Measurements from ENCODE around the gene KCNQ1OT1. TPM values are rescaled to one million over a fixed set of nuclear protein-coding genes. Genes with fewer than 3 reads are reported as not detected.

Gene KCNQ1OT1
- total and polyA plus RNA-seq, 2 donors: 0.09 to 0.42 TPM

- Histone ChIP-seq H3K27me3 (ENCODE audit: control insufficient read depth in 2 of 2, insufficient read depth in 1 of 2, low read length in 1 of 2) (no peaks in the 10 kb centered on the region), H3K9me3 (ENCODE audit: control insufficient read depth in 2 of 2, insufficient read depth in 1 of 2, low read length in 1 of 2) (peaks cover 0 to 20% of the 10 kb centered on the region in 2 donors), H3K4me1 (ENCODE audit: control insufficient read depth in 2 of 2, insufficient read depth in 2 of 2, low read length in 2 of 2) (peaks cover 0 to 3% of the 10 kb centered on the region in 2 donors), H3K4me3 (ENCODE audit: low read length in 2 of 2) (no peak overlapping the region), H3K36me3 (ENCODE audit: control insufficient read depth in 2 of 2, insufficient read depth in 2 of 2, low read length in 1 of 2) (no peaks in the 10 kb centered on the region), H3K27ac (ENCODE audit: low read depth in 1 of 2, low read length in 1 of 2) (no peak overlapping the region)
- no peak for DNase-seq (ENCODE audit: low read depth in 6 of 9, low spot score in 9 of 9)
These were observed 35.9 kb downstream of the KCNQ1OT1 start for GRCh38 chr11:2663915-2664314.

- Histone ChIP-seq H3K9me3 (ENCODE audit: control insufficient read depth in 2 of 2, insufficient read depth in 1 of 2, low read length in 1 of 2) (peaks cover 0 to 20% of the 10 kb centered on the region in 2 donors), H3K4me3 (ENCODE audit: low read length in 2 of 2) (no peak overlapping the region), H3K4me1 (ENCODE audit: control insufficient read depth in 2 of 2, insufficient read depth in 2 of 2, low read length in 2 of 2) (peaks cover 0 to 3% of the 10 kb centered on the region in 2 donors), H3K27ac (ENCODE audit: low read depth in 1 of 2, low read length in 1 of 2) (no peak overlapping the region), H3K36me3 (ENCODE audit: control insufficient read depth in 2 of 2, insufficient read depth in 2 of 2, low read length in 1 of 2) (no peaks in the 10 kb centered on the region), H3K27me3 (ENCODE audit: control insufficient read depth in 2 of 2, insufficient read depth in 1 of 2, low read length in 1 of 2) (no peaks in the 10 kb centered on the region)
- 99% methylated on average over 2 of the region's 2 CpGs for WGBS
- DNase-seq (ENCODE audit: low read depth in 6 of 9, low spot score in 9 of 9): no peak
These were observed 36.3 kb downstream of the KCNQ1OT1 start for GRCh38 chr11:2663506-2663905.

- Histone ChIP-seq H3K27me3 (ENCODE audit: control insufficient read depth in 2 of 2, insufficient read depth in 1 of 2, low read length in 1 of 2) (no peaks in the 10 kb centered on the region), H3K27ac (ENCODE audit: low read depth in 1 of 2, low read length in 1 of 2) (no peak overlapping the region), H3K9me3 (ENCODE audit: control insufficient read depth in 2 of 2, insufficient read depth in 1 of 2, low read length in 1 of 2) (peaks cover 0 to 20% of the 10 kb centered on the region in 2 donors), H3K36me3 (ENCODE audit: control insufficient read depth in 2 of 2, insufficient read depth in 2 of 2, low read length in 1 of 2) (no peaks in the 10 kb centered on the region), H3K4me3 (ENCODE audit: low read length in 2 of 2) (no peak overlapping the region), H3K4me1 (ENCODE audit: control insufficient read depth in 2 of 2, insufficient read depth in 2 of 2, low read length in 2 of 2) (peaks cover 0 to 3% of the 10 kb centered on the region in 2 donors)
- 96% methylated on average over 19 of the region's 19 CpGs for WGBS
- DNase-seq (ENCODE audit: low read depth in 6 of 9, low spot score in 9 of 9): no peak
These were observed 37.1 kb downstream of the KCNQ1OT1 start for GRCh38 chr11:2662430-2663299.

GRCh38 chr11:2662024-2662312 is 37.8 kb downstream of the KCNQ1OT1 start:
- Histone ChIP-seq H3K27me3 (ENCODE audit: control insufficient read depth in 2 of 2, insufficient read depth in 1 of 2, low read length in 1 of 2) (no peaks in the 10 kb centered on the region), H3K9me3 (ENCODE audit: control insufficient read depth in 2 of 2, insufficient read depth in 1 of 2, low read length in 1 of 2) (peaks cover 0 to 20% of the 10 kb centered on the region in 2 donors), H3K4me1 (ENCODE audit: control insufficient read depth in 2 of 2, insufficient read depth in 2 of 2, low read length in 2 of 2) (peaks cover 0 to 3% of the 10 kb centered on the region in 2 donors), H3K4me3 (ENCODE audit: low read length in 2 of 2) (no peak overlapping the region), H3K36me3 (ENCODE audit: control insufficient read depth in 2 of 2, insufficient read depth in 2 of 2, low read length in 1 of 2) (no peaks in the 10 kb centered on the region), H3K27ac (ENCODE audit: low read depth in 1 of 2, low read length in 1 of 2) (no peak overlapping the region)
- WGBS: 94% methylated on average over 5 of the region's 5 CpGs
- DNase-seq (ENCODE audit: low read depth in 6 of 9, low spot score in 9 of 9): no peak

DNA sequence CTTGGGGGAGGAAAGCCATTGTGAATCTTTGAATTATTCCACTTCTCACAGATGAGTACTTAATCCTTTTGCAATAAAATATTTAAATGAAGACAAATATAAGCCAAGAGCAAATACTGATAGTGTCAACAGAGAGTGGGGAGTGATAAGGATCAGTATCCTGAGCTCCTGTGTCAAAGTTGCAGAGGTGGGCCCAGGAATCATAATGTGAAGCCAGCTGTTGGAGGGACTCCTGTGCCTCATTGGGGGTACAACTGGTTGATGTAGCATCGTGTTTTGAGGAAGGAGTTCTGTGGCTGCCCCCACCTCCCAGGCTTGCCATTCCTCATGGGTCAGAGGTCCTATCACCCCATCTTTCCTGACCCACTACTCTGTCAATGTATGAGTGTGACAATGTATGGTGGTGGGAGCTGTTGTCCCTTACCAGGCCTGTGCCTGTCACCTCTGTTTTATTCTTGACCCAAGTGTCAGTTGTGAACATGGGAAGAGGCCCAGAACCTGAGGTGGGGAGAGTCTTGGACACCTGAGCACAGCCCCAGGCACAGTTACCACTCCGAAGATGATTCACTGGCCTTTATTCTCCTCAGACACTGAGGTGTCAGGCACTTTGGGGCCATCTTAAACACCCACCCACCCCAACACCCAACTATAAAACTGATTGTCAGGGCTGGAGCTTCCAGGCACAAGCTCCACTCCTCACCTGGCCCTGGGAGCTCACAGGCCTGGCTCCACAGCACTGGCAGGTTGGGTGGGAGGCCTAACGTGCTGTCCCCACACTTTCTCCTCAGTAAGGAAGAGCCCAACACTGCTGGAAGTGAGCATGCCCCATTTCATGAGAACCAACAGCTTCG is 38.4 kb downstream of the KCNQ1OT1 start:
- 98% methylated on average over 4 of the region's 4 CpGs for WGBS
- Histone ChIP-seq H3K27me3 (ENCODE audit: control insufficient read depth in 2 of 2, insufficient read depth in 1 of 2, low read length in 1 of 2) (no peaks in the 10 kb centered on the region), H3K4me3 (ENCODE audit: low read length in 2 of 2) (no peak overlapping the region), H3K36me3 (ENCODE audit: control insufficient read depth in 2 of 2, insufficient read depth in 2 of 2, low read length in 1 of 2) (no peaks in the 10 kb centered on the region), H3K9me3 (ENCODE audit: control insufficient read depth in 2 of 2, insufficient read depth in 1 of 2, low read length in 1 of 2) (peaks cover 0 to 20% of the 10 kb centered on the region in 2 donors), H3K4me1 (ENCODE audit: control insufficient read depth in 2 of 2, insufficient read depth in 2 of 2, low read length in 2 of 2) (peaks cover 0 to 3% of the 10 kb centered on the region in 2 donors), H3K27ac (ENCODE audit: low read depth in 1 of 2, low read length in 1 of 2) (no peak overlapping the region)
- DNase-seq (ENCODE audit: low read depth in 6 of 9, low spot score in 9 of 9): no peak

GRCh38 chr11:2660357-2660939 is 39.3 kb downstream of the KCNQ1OT1 start:
- Histone ChIP-seq H3K27ac (ENCODE audit: low read depth in 1 of 2, low read length in 1 of 2) (no peak overlapping the region), H3K4me1 (ENCODE audit: control insufficient read depth in 2 of 2, insufficient read depth in 2 of 2, low read length in 2 of 2) (peaks cover 0 to 3% of the 10 kb centered on the region in 2 donors), H3K27me3 (ENCODE audit: control insufficient read depth in 2 of 2, insufficient read depth in 1 of 2, low read length in 1 of 2) (no peaks in the 10 kb centered on the region), H3K4me3 (ENCODE audit: low read length in 2 of 2) (no peak overlapping the region), H3K36me3 (ENCODE audit: control insufficient read depth in 2 of 2, insufficient read depth in 2 of 2, low read length in 1 of 2) (no peaks in the 10 kb centered on the region), H3K9me3 (ENCODE audit: control insufficient read depth in 2 of 2, insufficient read depth in 1 of 2, low read length in 1 of 2) (peaks cover 0 to 19% of the 10 kb centered on the region in 2 donors)
- DNase-seq (ENCODE audit: low read depth in 6 of 9, low spot score in 9 of 9): no peak
- 98% methylated on average over 2 of the region's 2 CpGs for WGBS

DNA sequence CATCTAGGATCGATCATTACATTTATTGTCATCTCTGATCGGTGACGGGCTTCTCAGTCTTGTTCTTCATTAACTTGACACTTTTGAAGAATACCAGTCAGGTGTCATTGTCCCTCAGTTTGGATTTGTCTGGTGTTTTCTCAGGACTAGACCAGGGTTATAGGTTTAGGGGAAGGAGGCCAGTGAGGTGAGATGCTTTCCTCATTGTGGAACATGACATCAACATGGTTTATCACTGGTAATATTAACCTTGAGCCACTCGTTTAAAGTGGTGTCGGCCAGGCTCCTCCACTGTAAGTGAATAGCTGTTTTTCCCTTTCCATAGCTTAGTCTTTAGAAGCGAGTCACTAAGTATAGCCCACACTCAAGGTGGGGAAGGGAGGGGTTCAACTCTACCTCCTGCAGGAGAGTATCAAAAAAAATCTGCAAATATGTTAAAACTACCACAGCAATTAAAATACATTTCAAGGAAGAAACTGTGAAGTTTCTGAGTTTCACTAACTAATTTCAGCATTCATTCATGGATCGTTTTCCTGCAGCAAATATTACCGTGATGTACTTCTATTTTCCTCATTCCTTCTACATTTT is 42.0 kb downstream of the KCNQ1OT1 start:
- no peaks in the 10 kb centered on the region for H3K4me1 ChIP-seq (ENCODE audit: control insufficient read depth in 2 of 2, insufficient read depth in 2 of 2, low read length in 2 of 2)
- WGBS: 98% methylated on average over 8 of the region's 8 CpGs
- no peaks in the 10 kb centered on the region for H3K27me3 ChIP-seq (ENCODE audit: control insufficient read depth in 2 of 2, insufficient read depth in 1 of 2, low read length in 1 of 2)
- H3K9me3 ChIP-seq (ENCODE audit: control insufficient read depth in 2 of 2, insufficient read depth in 1 of 2, low read length in 1 of 2): peaks cover 0 to 28% of the 10 kb centered on the region in 2 donors
- DNase-seq (ENCODE audit: low read depth in 6 of 9, low spot score in 9 of 9): no peak
- H3K4me3 ChIP-seq (ENCODE audit: low read length in 2 of 2): no peak overlapping the region
- H3K36me3 ChIP-seq (ENCODE audit: control insufficient read depth in 2 of 2, insufficient read depth in 2 of 2, low read length in 1 of 2): no peaks in the 10 kb centered on the region
- H3K27ac ChIP-seq (ENCODE audit: low read depth in 1 of 2, low read length in 1 of 2): no peak overlapping the region

DNA sequence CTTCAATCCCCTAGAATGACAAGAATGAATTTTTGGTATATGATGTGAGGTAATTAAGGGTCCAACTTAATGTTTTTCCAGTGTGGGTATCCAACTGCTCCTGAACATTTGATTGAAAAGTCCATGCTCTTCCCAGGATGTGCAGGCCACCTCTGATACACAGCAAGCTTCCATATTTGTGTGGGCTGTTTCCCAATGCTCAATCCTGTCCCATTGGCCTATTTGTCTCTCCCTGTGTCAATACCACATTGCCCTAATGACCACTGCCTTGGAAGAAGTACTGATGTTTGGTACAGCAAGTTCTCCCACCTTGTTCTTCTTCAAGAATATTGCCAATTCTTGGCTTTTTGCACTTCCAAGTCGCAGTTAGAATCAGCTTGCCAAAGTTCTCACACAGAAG is 42.9 kb downstream of the KCNQ1OT1 start:
- no peaks in the 10 kb centered on the region for H3K27me3 ChIP-seq (ENCODE audit: control insufficient read depth in 2 of 2, insufficient read depth in 1 of 2, low read length in 1 of 2)
- WGBS: 96% methylated on average over 1 of the region's 1 CpG
- H3K9me3 ChIP-seq (ENCODE audit: control insufficient read depth in 2 of 2, insufficient read depth in 1 of 2, low read length in 1 of 2): peaks cover 0 to 33% of the 10 kb centered on the region in 2 donors
- no peak overlapping the region for H3K27ac ChIP-seq (ENCODE audit: low read depth in 1 of 2, low read length in 1 of 2)
- DNase-seq (ENCODE audit: low read depth in 6 of 9, low spot score in 9 of 9): no peak
- H3K4me3 ChIP-seq (ENCODE audit: low read length in 2 of 2): no peak overlapping the region
- no peaks in the 10 kb centered on the region for H3K36me3 ChIP-seq (ENCODE audit: control insufficient read depth in 2 of 2, insufficient read depth in 2 of 2, low read length in 1 of 2)
- no peaks in the 10 kb centered on the region for H3K4me1 ChIP-seq (ENCODE audit: control insufficient read depth in 2 of 2, insufficient read depth in 2 of 2, low read length in 2 of 2)

Measured in thymus (tissue), 11 donors.